Adrenal gland (tissue), 5 donors: ENCODE data around the gene CDK1.

Source experiments
- POLR2A ChIP-seq, 2 donors: fragments of 450-650 bp; IDR thresholded peaks; one replicate each; pipeline ENCODE4 v1.6.1; 2017; ENCODE audit warnings: antibody characterized with exemption in 2 of 2, mild to moderate bottlenecking in 2 of 2, moderate library complexity in 1 of 2
- TF ChIP-seq, protein P1 (sequence below), 6 experiments: fragments of 450-650 bp in 4 of 6; fragments of 200-600 bp in 2 of 6; sonication (generic) in 1 of 6; IDR thresholded peaks; 1 replicate in 5 of 6; 2 replicates in 1 of 6; pipeline versions ENCODE4 v1.5.1 to v1.8.0; 2016 to 2021; ENCODE audit warnings: antibody characterized with exemption in 6 of 6, mild to moderate bottlenecking in 2 of 6, moderate library complexity in 1 of 6
- donor health status: DM: no; HTN: no; CAD: no.

DNA sequence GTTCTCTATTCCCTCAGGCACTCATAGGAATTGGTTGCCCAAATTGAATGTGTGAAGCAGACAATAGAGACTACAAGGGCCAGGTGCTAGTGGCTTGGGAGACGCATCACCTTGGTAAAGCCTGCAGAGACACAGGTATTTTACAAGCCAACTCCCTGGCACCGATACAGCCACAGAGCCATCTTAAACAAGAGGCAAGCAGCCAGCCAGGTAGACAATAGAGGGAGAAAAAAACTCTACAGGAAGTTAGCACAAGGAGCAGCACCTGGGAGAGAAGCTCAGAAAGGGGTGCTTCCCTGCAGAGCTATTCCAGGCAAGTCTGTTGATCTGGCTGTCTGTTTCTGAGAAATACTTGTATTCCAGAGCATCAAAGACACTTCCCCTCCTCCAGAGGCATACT lies 43.0 kb upstream of the CDK1 start:
- TF ChIP-seq, protein P1, sequence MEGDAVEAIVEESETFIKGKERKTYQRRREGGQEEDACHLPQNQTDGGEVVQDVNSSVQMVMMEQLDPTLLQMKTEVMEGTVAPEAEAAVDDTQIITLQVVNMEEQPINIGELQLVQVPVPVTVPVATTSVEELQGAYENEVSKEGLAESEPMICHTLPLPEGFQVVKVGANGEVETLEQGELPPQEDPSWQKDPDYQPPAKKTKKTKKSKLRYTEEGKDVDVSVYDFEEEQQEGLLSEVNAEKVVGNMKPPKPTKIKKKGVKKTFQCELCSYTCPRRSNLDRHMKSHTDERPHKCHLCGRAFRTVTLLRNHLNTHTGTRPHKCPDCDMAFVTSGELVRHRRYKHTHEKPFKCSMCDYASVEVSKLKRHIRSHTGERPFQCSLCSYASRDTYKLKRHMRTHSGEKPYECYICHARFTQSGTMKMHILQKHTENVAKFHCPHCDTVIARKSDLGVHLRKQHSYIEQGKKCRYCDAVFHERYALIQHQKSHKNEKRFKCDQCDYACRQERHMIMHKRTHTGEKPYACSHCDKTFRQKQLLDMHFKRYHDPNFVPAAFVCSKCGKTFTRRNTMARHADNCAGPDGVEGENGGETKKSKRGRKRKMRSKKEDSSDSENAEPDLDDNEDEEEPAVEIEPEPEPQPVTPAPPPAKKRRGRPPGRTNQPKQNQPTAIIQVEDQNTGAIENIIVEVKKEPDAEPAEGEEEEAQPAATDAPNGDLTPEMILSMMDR (IDR thresholded peaks at IDR 0.05): no peak
- TF ChIP-seq POLR2A (IDR thresholded peaks at IDR 0.05): no peak
